H1 (cell line): ENCODE measurements around the gene NFIA. TPM values are rescaled to one million over a fixed set of nuclear protein-coding genes. Genes with fewer than 3 reads are reported as not detected.

Source experiments
- CTCF ChIA-PET: fragments of 300-600 bp; sonication (Branson Sonifier 250); formaldehyde crosslinking; loops from one replicate; lab custom pipeline; 2021; ENCODE audit not compliant: partially characterized antibody; lab: Charles Lee
- POLR2A ChIA-PET: fragments of 300-600 bp; sonication (Branson Sonifier 250); formaldehyde crosslinking; loops from one replicate; lab custom pipeline; 2021; ENCODE audit warnings: inconsistent platforms; ENCODE audit not compliant: partially characterized antibody; lab: Charles Lee
- DNase-seq, 2 experiments: peaks; one replicate each; pipeline versions ENCODE4 v3.0.0 to v3.0.0-alpha.2; 2010 to 2022; ENCODE audit warnings: low spot score in 2 of 2, low read depth in 1 of 2, mixed read lengths in 1 of 2
- FAIRE-seq: peaks from 2 replicates; lab custom pipeline; 2011; peaks lifted over from hg19 to GRCh38; lab: Jason Lieb, UNC
- H2AFZ ChIP-seq: 2 replicates; pipeline ENCODE4 v1.8.1; 2012; ENCODE audit warnings: low read length, inconsistent platforms
- H2AK5ac ChIP-seq: 2 replicates; pipeline ENCODE4 v1.6.1; 2013; ENCODE audit warnings: low read depth, low read length
- H2BK120ac ChIP-seq: replicated peaks from 2 replicates; pipeline ENCODE3; 2013; ENCODE audit warnings: low read depth, low read length, inconsistent platforms
- H2BK12ac ChIP-seq: 2 replicates; pipeline ENCODE4 v1.6.1; 2013; ENCODE audit warnings: low read depth, low read length
- H2BK15ac ChIP-seq: 2 replicates; pipeline ENCODE4 v1.6.1; 2013; ENCODE audit warnings: low read length
- H2BK20ac ChIP-seq: 2 replicates; pipeline ENCODE4 v1.6.1; 2013; ENCODE audit warnings: low read length
- H2BK5ac ChIP-seq: 2 replicates; pipeline ENCODE4 v1.6.1; 2013; ENCODE audit warnings: low read depth, low read length
- H3K14ac ChIP-seq: 2 replicates; pipeline ENCODE4 v1.6.1; 2013; ENCODE audit warnings: inconsistent platforms; ENCODE audit not compliant: insufficient read length
- H3K18ac ChIP-seq: 2 replicates; pipeline ENCODE4 v1.6.1; 2013; ENCODE audit warnings: low read length; ENCODE audit errors: extremely low read depth
- H3K23ac ChIP-seq: 2 replicates; pipeline ENCODE4 v1.6.1; 2013; ENCODE audit warnings: inconsistent platforms; ENCODE audit not compliant: insufficient read length
- H3K23me2 ChIP-seq: 2 replicates; pipeline ENCODE4 v1.6.1; 2013; ENCODE audit warnings: low read depth, low read length
- H3K27ac ChIP-seq: 2 replicates; pipeline ENCODE4 v1.6.1; 2011; ENCODE audit warnings: low read depth, low read length, inconsistent platforms
- H3K27me3 ChIP-seq, 4 experiments: replicated peaks in 1 of 4; 1 replicate in 1 of 4; 2 replicates in 3 of 4; pipeline versions ENCODE4 v1.6.1 to v1.8.1; 2011 to 2013; ENCODE audit warnings: low read length in 3 of 4, mild to moderate bottlenecking in 3 of 4, inconsistent platforms in 2 of 4, mixed read lengths in 2 of 4, moderate library complexity in 1 of 4; ENCODE audit not compliant: control insufficient read depth in 3 of 4, insufficient read depth in 3 of 4; ENCODE audit errors: extremely low read depth in 1 of 4
- H3K36me3 ChIP-seq, 4 experiments: 2 replicates each; pipeline versions ENCODE4 v1.6.1 to v1.8.1; 2011 to 2013; ENCODE audit warnings: mild to moderate bottlenecking in 4 of 4, low read length in 3 of 4, moderate library complexity in 2 of 4, control low read depth in 1 of 4, inconsistent platforms in 1 of 4; ENCODE audit not compliant: insufficient read depth in 4 of 4, control insufficient read depth in 2 of 4
- H3K4ac ChIP-seq: replicated peaks from 2 replicates; pipeline ENCODE3; 2013; ENCODE audit warnings: low read length, low read depth, mixed read lengths, inconsistent platforms; ENCODE audit not compliant: insufficient read length
- H3K4me1 ChIP-seq, 4 experiments: replicated peaks in 1 of 4; 1 replicate in 1 of 4; 2 replicates in 3 of 4; pipeline versions ENCODE4 v1.6.1 to v1.8.1; 2011 to 2013; ENCODE audit warnings: low read length in 3 of 4, inconsistent platforms in 2 of 4, mixed read lengths in 1 of 4; ENCODE audit not compliant: insufficient read depth in 4 of 4, control insufficient read depth in 3 of 4
- H3K4me2 ChIP-seq, 2 experiments: 2 replicates each; pipeline versions ENCODE4 v1.6.1 to v1.8.1; 2011 to 2013; ENCODE audit warnings: low read depth in 2 of 2, low read length in 2 of 2, control low read depth in 1 of 2, inconsistent platforms in 1 of 2, mild to moderate bottlenecking in 1 of 2; ENCODE audit not compliant: insufficient read depth in 1 of 2
- H3K4me3 ChIP-seq, 4 experiments: fragments of 200-600, 300-600 bp in 1 of 4; sonication (generic), shearing (Covaris generic), sonication (Bioruptor Twin) in 1 of 4; 2 replicates each; pipeline versions ENCODE4 v1.5.1 to v1.8.1; 2011 to 2016; ENCODE audit warnings: low read length in 4 of 4, low read depth in 3 of 4, control low read depth in 2 of 4, inconsistent platforms in 2 of 4, mild to moderate bottlenecking in 2 of 4, mixed read lengths in 1 of 4, moderate library complexity in 1 of 4; ENCODE audit not compliant: insufficient read depth in 2 of 4; ENCODE audit errors: extremely low read depth in 1 of 4
- H3K56ac ChIP-seq: replicated peaks from 2 replicates; pipeline ENCODE3; 2013; ENCODE audit warnings: low read depth, mild to moderate bottlenecking, mixed read lengths, low read length, inconsistent platforms; ENCODE audit not compliant: insufficient read length
- H3K79me1 ChIP-seq: 2 replicates; pipeline ENCODE4 v1.6.1; 2013; ENCODE audit warnings: low read depth, low read length, control low read depth
- H3K79me2 ChIP-seq, 2 experiments: 2 replicates each; pipeline versions ENCODE4 v1.6.1 to v1.8.1; 2012 to 2013; ENCODE audit warnings: low read length in 2 of 2, mild to moderate bottlenecking in 2 of 2, inconsistent platforms in 1 of 2; ENCODE audit not compliant: insufficient read depth in 2 of 2, control insufficient read depth in 1 of 2
- H3K9ac ChIP-seq, 4 experiments: replicated peaks in 1 of 4; 1 replicate in 1 of 4; 2 replicates in 3 of 4; pipeline versions ENCODE4 v1.6.1 to v1.8.1; 2011 to 2013; ENCODE audit warnings: low read depth in 3 of 4, low read length in 3 of 4, control low read depth in 2 of 4, mild to moderate bottlenecking in 2 of 4, moderate library complexity in 2 of 4, inconsistent platforms in 1 of 4; ENCODE audit errors: extremely low read depth in 1 of 4
- H3K9me3 ChIP-seq, 2 experiments: 2 replicates each; pipeline versions ENCODE4 v1.6.1 to v1.8.1; 2012 to 2013; ENCODE audit warnings: mild to moderate bottlenecking in 2 of 2, moderate library complexity in 2 of 2, control low read depth in 1 of 2, inconsistent platforms in 1 of 2, low read depth in 1 of 2, low read length in 1 of 2, mixed read lengths in 1 of 2; ENCODE audit not compliant: insufficient read depth in 2 of 2
- H4K20me1 ChIP-seq, 2 experiments: replicated peaks in 1 of 2; 2 replicates each; pipeline versions ENCODE3 to v1.8.1; 2011 to 2013; ENCODE audit warnings: inconsistent platforms in 2 of 2, low read length in 2 of 2, mild to moderate bottlenecking in 1 of 2; ENCODE audit not compliant: insufficient read depth in 2 of 2, control insufficient read depth in 1 of 2
- H4K5ac ChIP-seq: 2 replicates; pipeline ENCODE4 v1.6.1; 2013; ENCODE audit warnings: low read length, low read depth, mixed read lengths, inconsistent platforms; ENCODE audit not compliant: insufficient read length
- H4K8ac ChIP-seq: 2 replicates; pipeline ENCODE4 v1.8.0; 2013; ENCODE audit warnings: mild to moderate bottlenecking, moderate library complexity, low read length, inconsistent platforms; ENCODE audit not compliant: insufficient read depth; ENCODE audit errors: extremely low read depth
- H4K91ac ChIP-seq: replicated peaks from 2 replicates; pipeline ENCODE3; 2013; ENCODE audit warnings: low read length, mixed read lengths, inconsistent platforms; ENCODE audit not compliant: insufficient read length
- CTCF ChIP-seq, 3 experiments: IDR thresholded peaks; 1 replicate in 2 of 3; 2 replicates in 1 of 3; pipeline versions ENCODE4 v1.5.1 to v1.6.1; 2011; ENCODE audit warnings: low read length in 3 of 3, mild to moderate bottlenecking in 3 of 3, inconsistent platforms in 2 of 3, low read depth in 1 of 3, moderate library complexity in 1 of 3; ENCODE audit not compliant: insufficient read depth in 1 of 3; ENCODE audit errors: control extremely low read depth in 1 of 3
- EP300 ChIP-seq, 2 experiments: IDR thresholded peaks; 1 replicate in 1 of 2; 2 replicates in 1 of 2; pipeline ENCODE4 v1.6.1; 2011 to 2012; ENCODE audit warnings: low read depth in 2 of 2, low read length in 2 of 2, mild to moderate bottlenecking in 2 of 2, borderline replicate concordance in 1 of 2, inconsistent platforms in 1 of 2, moderate library complexity in 1 of 2
- KDM4A ChIP-seq: IDR thresholded peaks from one replicate; pipeline ENCODE4 v1.7.1; 2012; ENCODE audit warnings: low read depth, mild to moderate bottlenecking, moderate library complexity, low read length, inconsistent platforms; ENCODE audit not compliant: severe bottlenecking
- KDM5A ChIP-seq: fragments of 200-600 bp; IDR thresholded peaks from 2 replicates; pipeline ENCODE4 v1.7.1; 2012; ENCODE audit warnings: mild to moderate bottlenecking, low read length, inconsistent platforms, mixed read lengths
- MAFK ChIP-seq: IDR thresholded peaks from 2 replicates; pipeline ENCODE4 v1.6.1; 2012; ENCODE audit warnings: low read depth, mild to moderate bottlenecking, improper control_type of control experiment, low read length
- PHF8 ChIP-seq: fragments of 200-600 bp; sonication (generic); conservative IDR thresholded peaks from 2 replicates; pipeline ENCODE4 v1.7.1; 2012; ENCODE audit warnings: low read depth, mild to moderate bottlenecking, inconsistent platforms, low read length, moderate library complexity
- POU5F1 ChIP-seq: IDR thresholded peaks from 2 replicates; pipeline ENCODE4 v1.6.1; 2011; ENCODE audit warnings: low read depth, mild to moderate bottlenecking, low read length, moderate library complexity
- RNF2 ChIP-seq: fragments of 200-900, 300-1000 bp; sonication (generic); IDR thresholded peaks from 2 replicates; pipeline ENCODE4 v1.7.1; 2016; ENCODE audit warnings: borderline replicate concordance, low read depth, mild to moderate bottlenecking, antibody characterized with exemption, low read length; ENCODE audit not compliant: poor library complexity, severe bottlenecking; ENCODE audit errors: missing control alignments
- SP1 ChIP-seq: IDR thresholded peaks from 2 replicates; pipeline ENCODE4 v1.6.1; 2011; ENCODE audit warnings: low read depth, low read length
- SP2 ChIP-seq: IDR thresholded peaks from 2 replicates; pipeline ENCODE4 v1.6.1; 2012; ENCODE audit warnings: mild to moderate bottlenecking, low read length, inconsistent platforms
- TAF1 ChIP-seq: IDR thresholded peaks from 2 replicates; pipeline ENCODE4 v1.6.1; 2011; ENCODE audit warnings: mild to moderate bottlenecking, low read depth, low read length
- WGBS, 2 experiments: shearing (Covaris generic) in 1 of 2; methylation state at CpG; one replicate each; pipeline versions ENCODE4 v1.1.6 to v1.1.7; 2013 to 2015; ENCODE audit warnings: low lambda C conversion rate in 2 of 2, mixed read lengths in 2 of 2, inconsistent platforms in 1 of 2, low coverage in 1 of 2, missing lambda C conversion rate in 1 of 2; ENCODE audit not compliant: insufficient replicate concordance in 2 of 2, insufficient coverage in 1 of 2, insufficient read length in 1 of 2; ENCODE audit errors: extremely low coverage in 1 of 2, missing lambda C conversion rate in 1 of 2; 5-methylcytosine and 5-hydroxymethylcytosine counted together
- polyA plus RNA-seq, 7 experiments: library from polyadenylated mRNA; depleted of rRNA in 3 of 7; stranded (reverse) in 5 of 7; unstranded in 2 of 7; fragments of >200 nt in 5 of 7; fragments of 200-250 nt in 2 of 7; gene quantifications; 1 replicate in 5 of 7; 2 replicates in 1 of 7; 4 replicates in 1 of 7; pipeline versions ENCODE4 v1.2.1 to v1.2.3, GENCODE V29; 2011 to 2013; ENCODE audit warnings: missing spikeins in 2 of 7, mixed read lengths in 2 of 7
- total RNA-seq: library from RNA; stranded (reverse); fragmentation: NEBNext Ultra II Directional; extraction: Animal tissue kit (Norgen Biotek cat#: 25700); gene quantifications from 2 replicates; pipeline ENCODE4 v1.2.1, GENCODE V29; 2021

The NFIA gene
- total and polyA plus RNA-seq, 2 of the 8 experiments (the other 6 are each of a cell fraction or from before 2014, with no cell fraction given) = 1.8 to 2.3 TPM

- H3K4me3 ChIP-seq = no peak overlapping the region
- H3K4me1 ChIP-seq = peaks cover 0 to 14% (median 0%) of the 10 kb centered on the region in 4 experiments; a peak in 3 of 7 replicates
- no peak for FAIRE-seq
- 96% methylated on average over 5 of the region's 5 CpGs; no CpG with 5 or more reads in 1 of the 2 experiments for WGBS, 2 experiments
- H3K79me1 ChIP-seq = no peaks in the 10 kb centered on the region
- no peak overlapping the region for H4K8ac ChIP-seq
- H2AK5ac ChIP-seq = no peak overlapping the region
- no peak overlapping the region for H2BK15ac ChIP-seq
- no peak overlapping the region for H4K5ac ChIP-seq
- H2AFZ ChIP-seq = no peak overlapping the region
- no peaks in the 10 kb centered on the region for H3K79me2 ChIP-seq
- no peak overlapping the region for H3K9ac ChIP-seq
- ChIA-PET CTCF (interaction anchor here (0.6 to 1.6 kb wide), 3 partner anchors 10 to 669 kb away, joined by 3 to 5 read pairs (median 4); no protein-coding TSS in a partner anchor), POLR2A (no interaction called here)
- no peaks in the 10 kb centered on the region for H3K36me3 ChIP-seq
- no peak for DNase-seq
- H2BK5ac ChIP-seq = no peak overlapping the region
- H3K14ac ChIP-seq = no peak overlapping the region
- H3K56ac ChIP-seq = no peak overlapping the region
- H2BK120ac ChIP-seq = no peak overlapping the region
- no peaks in the 10 kb centered on the region for H3K27me3 ChIP-seq
- no peaks in the 10 kb centered on the region for H4K20me1 ChIP-seq
- H3K9me3 ChIP-seq = no peaks in the 10 kb centered on the region
- H3K23me2 ChIP-seq = no peaks in the 10 kb centered on the region
- no peak overlapping the region for H3K27ac ChIP-seq
- no peak overlapping the region for H4K91ac ChIP-seq
- H3K4ac ChIP-seq = no peak overlapping the region
- H3K4me2 ChIP-seq = no peak overlapping the region
- no peak overlapping the region for H3K18ac ChIP-seq
- no peak overlapping the region for H2BK20ac ChIP-seq
- no peak overlapping the region for H2BK12ac ChIP-seq
- H3K23ac ChIP-seq = no peak overlapping the region
- no peak for TF ChIP-seq PHF8
- no peak for TF ChIP-seq EP300 (IDR thresholded peaks at IDR 0.05; ENCODE audit: borderline replicate concordance in 1 of 2, low read depth in 2 of 2, low read length in 2 of 2)
- TF ChIP-seq CTCF (IDR thresholded peaks at IDR 0.05; ENCODE audit: control extremely low read depth in 1 of 3, insufficient read depth in 1 of 3, low read depth in 1 of 3, low read length in 3 of 3) = no peak
- no peak for TF ChIP-seq SP1
- no peak for TF ChIP-seq MAFK
- no peak for TF ChIP-seq KDM5A
- no peak for TF ChIP-seq KDM4A
- TF ChIP-seq SP2 = no peak
- TF ChIP-seq RNF2 = no peak
- no peak for TF ChIP-seq TAF1
- no peak for TF ChIP-seq POU5F1
These were observed 352.9 kb downstream of the NFIA start for GRCh38 chr1:61435226-61435625.
